Neuronal stem cell (in vitro differentiated cells): ENCODE measurements around the gene AIF1L.

Experiments
- DNase-seq: peaks from one replicate; pipeline ENCODE4 v3.0.0-alpha.2; 2013; ENCODE audit warnings: low spot score
- H2AFZ ChIP-seq: one replicate; pipeline ENCODE4 v1.6.1; 2013; ENCODE audit warnings: mild to moderate bottlenecking, low read length, inconsistent platforms
- H2AK5ac ChIP-seq: 2 replicates; pipeline ENCODE4 v1.6.1; 2013; ENCODE audit warnings: low read depth, mild to moderate bottlenecking, inconsistent platforms, low read length, moderate library complexity, mixed read lengths
- H2BK120ac ChIP-seq: 2 replicates; pipeline ENCODE4 v1.6.1; 2013; ENCODE audit warnings: low read depth, mild to moderate bottlenecking, inconsistent platforms, low read length, moderate library complexity, mixed read lengths
- H2BK12ac ChIP-seq: one replicate; pipeline ENCODE4 v1.6.1; 2013; ENCODE audit warnings: low read length, inconsistent platforms
- H2BK15ac ChIP-seq: 2 replicates; pipeline ENCODE4 v1.6.1; 2013; ENCODE audit warnings: mild to moderate bottlenecking, low read length, inconsistent platforms, mixed read lengths
- H2BK5ac ChIP-seq: one replicate; pipeline ENCODE4 v1.6.1; 2013; ENCODE audit warnings: inconsistent platforms, mild to moderate bottlenecking, low read length, moderate library complexity
- H3K14ac ChIP-seq: one replicate; pipeline ENCODE4 v1.6.1; 2013; ENCODE audit warnings: low read length, inconsistent platforms
- H3K18ac ChIP-seq: 2 replicates; pipeline ENCODE4 v1.6.1; 2013; ENCODE audit warnings: low read length, inconsistent platforms
- H3K23ac ChIP-seq: 2 replicates; pipeline ENCODE4 v1.6.1; 2013; ENCODE audit warnings: low read depth, mild to moderate bottlenecking, mixed read lengths, low read length, inconsistent platforms; ENCODE audit not compliant: poor library complexity
- H3K27ac ChIP-seq: replicated peaks from 3 replicates; pipeline ENCODE4 v1.5.1; 2013; ENCODE audit warnings: low read length, inconsistent platforms
- H3K27me3 ChIP-seq, 3 experiments: 2 replicates each; pipeline ENCODE4 v1.6.1; 2013; ENCODE audit warnings: low read length in 3 of 3, mild to moderate bottlenecking in 2 of 3, inconsistent platforms in 1 of 3, low read depth in 1 of 3, mixed read lengths in 1 of 3, moderate library complexity in 1 of 3; ENCODE audit not compliant: control insufficient read depth in 3 of 3, insufficient read depth in 3 of 3
- H3K36me3 ChIP-seq, 2 donors: replicated peaks in 1 of 2; 2 replicates each; pipeline ENCODE4 v1.6.1; 2013; ENCODE audit warnings: low read length in 2 of 2; ENCODE audit not compliant: control insufficient read depth in 2 of 2, insufficient read depth in 2 of 2
- H3K4ac ChIP-seq: 2 replicates; pipeline ENCODE4 v1.6.1; 2013; ENCODE audit warnings: inconsistent platforms, mild to moderate bottlenecking, low read length, moderate library complexity
- H3K4me1 ChIP-seq, 2 donors: 1 replicate in 1 of 2; 2 replicates in 1 of 2; pipeline ENCODE4 v1.6.1; 2013; ENCODE audit warnings: low read length in 2 of 2, low read depth in 1 of 2; ENCODE audit not compliant: control insufficient read depth in 2 of 2, insufficient read depth in 1 of 2
- H3K4me2 ChIP-seq: one replicate; pipeline ENCODE4 v1.6.1; 2013; ENCODE audit warnings: mild to moderate bottlenecking, low read length, inconsistent platforms; ENCODE audit not compliant: insufficient read depth, poor library complexity, severe bottlenecking
- H3K4me3 ChIP-seq, 2 donors: 2 replicates each; pipeline ENCODE4 v1.5.1; 2013; ENCODE audit warnings: low read length in 2 of 2, mild to moderate bottlenecking in 2 of 2, inconsistent platforms in 1 of 2, moderate library complexity in 1 of 2
- H3K79me1 ChIP-seq: one replicate; pipeline ENCODE4 v1.6.1; 2013; ENCODE audit warnings: low read depth, mild to moderate bottlenecking, inconsistent platforms, low read length, moderate library complexity
- H3K9ac ChIP-seq: one replicate; pipeline ENCODE4 v1.6.1; 2013; ENCODE audit warnings: mild to moderate bottlenecking, low read depth, low read length, inconsistent platforms; ENCODE audit not compliant: poor library complexity
- H3K9me3 ChIP-seq, 2 donors: replicated peaks in 1 of 2; 2 replicates each; pipeline versions ENCODE3 to v1.6.1; 2013; ENCODE audit warnings: low read length in 2 of 2, mild to moderate bottlenecking in 2 of 2, inconsistent platforms in 1 of 2, low read depth in 1 of 2, mixed read lengths in 1 of 2, moderate library complexity in 1 of 2; ENCODE audit not compliant: control insufficient read depth in 2 of 2, insufficient read depth in 1 of 2
- H4K8ac ChIP-seq: one replicate; pipeline ENCODE4 v1.6.1; 2013; ENCODE audit warnings: low read depth, mild to moderate bottlenecking, inconsistent platforms, low read length, moderate library complexity
- H4K91ac ChIP-seq: one replicate; pipeline ENCODE4 v1.6.1; 2013; ENCODE audit warnings: low read length, low read depth, mild to moderate bottlenecking, inconsistent platforms; ENCODE audit not compliant: poor library complexity
- WGBS, 2 donors: extraction: QIAGEN DNeasy Blood & Tissue Kit; methylation state at CpG; one replicate each; pipeline ENCODE4 v1.1.7; 2013; ENCODE audit warnings: missing lambda C conversion rate in 2 of 2, mixed read lengths in 1 of 2; ENCODE audit not compliant: insufficient read length in 2 of 2, insufficient replicate concordance in 1 of 2; ENCODE audit errors: extremely low coverage in 2 of 2; 5-methylcytosine and 5-hydroxymethylcytosine counted together

Gene AIF1L

DNA sequence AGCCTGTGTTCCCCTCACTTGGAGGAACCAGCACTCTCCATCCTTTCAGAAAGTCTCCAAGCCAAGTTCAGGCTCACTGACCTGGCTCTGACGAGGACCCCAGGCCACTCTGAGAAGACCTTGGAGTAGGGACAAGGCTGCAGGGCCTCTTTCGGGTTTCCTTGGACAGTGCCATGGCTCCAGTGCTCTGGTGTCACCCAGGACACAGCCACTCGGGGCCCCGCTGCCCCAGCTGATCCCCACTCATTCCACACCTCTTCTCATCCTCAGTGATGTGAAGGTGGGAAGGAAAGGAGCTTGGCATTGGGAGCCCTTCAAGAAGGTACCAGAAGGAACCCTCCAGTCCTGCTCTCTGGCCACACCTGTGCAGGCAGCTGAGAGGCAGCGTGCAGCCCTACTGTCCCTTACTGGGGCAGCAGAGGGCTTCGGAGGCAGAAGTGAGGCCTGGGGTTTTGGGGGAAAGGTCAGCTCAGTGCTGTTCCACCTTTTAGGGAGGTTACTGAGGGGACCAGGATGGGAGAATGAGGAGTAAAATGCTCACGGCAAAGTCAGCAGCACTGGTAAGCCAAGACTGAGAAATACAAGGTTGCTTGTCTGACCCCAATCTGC is 24.4 kb downstream of the AIF1L start:
- H2AFZ ChIP-seq = no peak overlapping the region
- H3K23ac ChIP-seq = peak overlapping the region; percentile 68
- H2BK12ac ChIP-seq = no peak overlapping the region
- WGBS, 2 donors = no CpG with 5 or more reads among the region's 7 CpGs
- H2BK5ac ChIP-seq = peak overlapping the region; percentile 58
- H3K14ac ChIP-seq = no peak overlapping the region
- H3K4me3 ChIP-seq = no peak overlapping the region
- no peak overlapping the region for H3K4me2 ChIP-seq
- no peak overlapping the region for H4K8ac ChIP-seq
- H2BK120ac ChIP-seq = no peak overlapping the region
- H3K4me1 ChIP-seq = peaks cover 0 to 2% of the 10 kb centered on the region in 2 donors
- H2BK15ac ChIP-seq = no peak overlapping the region
- H4K91ac ChIP-seq = no peak overlapping the region
- H3K18ac ChIP-seq = no peak overlapping the region
- H3K4ac ChIP-seq = no peak overlapping the region
- peaks cover 40 to 61% of the 10 kb centered on the region in 2 donors for H3K36me3 ChIP-seq
- no peaks in the 10 kb centered on the region for H3K27me3 ChIP-seq
- no peak overlapping the region for H3K27ac ChIP-seq
- DNase-seq = no peak
- H3K9me3 ChIP-seq = no peaks in the 10 kb centered on the region
- no peak overlapping the region for H2AK5ac ChIP-seq
- peaks cover 1% of the 10 kb centered on the region for H3K79me1 ChIP-seq
- H3K9ac ChIP-seq = no peak overlapping the region

DNA sequence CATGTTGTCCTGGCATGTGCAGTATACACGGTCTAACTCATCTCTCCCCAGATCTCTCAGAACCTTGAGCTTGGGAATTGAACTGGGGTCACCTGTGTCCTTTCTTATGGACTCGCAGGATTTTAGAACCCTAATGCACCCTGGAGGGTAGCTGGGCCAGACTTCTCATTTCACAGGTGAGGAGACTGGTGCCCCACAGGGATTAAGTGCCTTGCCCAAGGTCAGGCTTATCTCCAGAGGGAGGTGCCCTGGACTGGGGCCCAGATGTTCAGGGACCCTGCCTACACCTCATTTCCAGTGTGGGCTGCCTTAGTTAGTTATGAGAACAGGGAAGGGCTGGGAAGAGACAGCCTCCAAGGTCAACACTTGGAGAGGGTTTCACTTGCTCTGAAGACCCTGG is 25.0 kb downstream of the AIF1L start:
- no peak overlapping the region for H3K4me3 ChIP-seq
- H3K36me3 ChIP-seq = peaks cover 40 to 55% of the 10 kb centered on the region in 2 donors
- no peak overlapping the region for H2BK5ac ChIP-seq
- no peak overlapping the region for H2AFZ ChIP-seq
- no peak for DNase-seq
- H2BK12ac ChIP-seq = no peak overlapping the region
- peak overlapping the region; percentile 20 for H3K23ac ChIP-seq
- H3K18ac ChIP-seq = no peak overlapping the region
- no peak overlapping the region for H3K9ac ChIP-seq
- H2BK120ac ChIP-seq = no peak overlapping the region
- H3K79me1 ChIP-seq = peaks cover 6% of the 10 kb centered on the region
- no peaks in the 10 kb centered on the region for H3K27me3 ChIP-seq
- no peak overlapping the region for H3K4ac ChIP-seq
- H3K9me3 ChIP-seq = no peaks in the 10 kb centered on the region
- no peak overlapping the region for H2AK5ac ChIP-seq
- peaks cover 2% of the 10 kb centered on the region in 2 donors for H3K4me1 ChIP-seq
- no peak overlapping the region for H3K27ac ChIP-seq
- no peak overlapping the region for H2BK15ac ChIP-seq
- H3K4me2 ChIP-seq = no peak overlapping the region
- H4K91ac ChIP-seq = no peak overlapping the region
- WGBS, 2 donors = no CpG with 5 or more reads among the region's 2 CpGs
- H3K14ac ChIP-seq = no peak overlapping the region
- no peak overlapping the region for H4K8ac ChIP-seq

DNA sequence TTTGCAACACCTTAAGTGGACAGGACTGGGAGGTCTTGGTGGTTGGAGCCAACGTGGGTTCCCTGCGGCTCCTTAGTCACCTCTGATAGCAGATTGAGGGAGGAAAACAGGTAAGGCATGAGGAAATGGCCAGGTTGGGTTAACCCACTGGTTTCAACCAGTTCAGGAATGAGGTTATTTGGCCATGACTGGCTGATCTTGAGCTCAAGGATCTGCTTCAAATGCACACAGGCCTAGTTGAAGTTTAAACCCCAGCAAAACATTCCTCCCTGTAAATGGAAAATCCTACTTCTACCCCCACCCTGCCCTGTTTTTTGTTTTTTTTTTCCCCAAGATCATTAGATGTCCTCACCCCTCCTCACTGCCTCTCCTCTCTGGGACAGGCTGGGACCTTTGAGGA is 25.8 kb downstream of the AIF1L start:
- Histone ChIP-seq H3K4me1 (peaks cover 2 to 7% of the 10 kb centered on the region in 2 donors), H3K27ac (no peak overlapping the region), H3K14ac (no peak overlapping the region), H2BK5ac (no peak overlapping the region), H4K91ac (no peak overlapping the region), H3K9ac (no peak overlapping the region), H2AK5ac (no peak overlapping the region), H3K4me2 (no peak overlapping the region), H3K4me3 (no peak overlapping the region), H3K18ac (no peak overlapping the region), H3K27me3 (no peaks in the 10 kb centered on the region), H2BK120ac (no peak overlapping the region), H3K4ac (no peak overlapping the region), H3K23ac (no peak overlapping the region), H3K79me1 (peaks cover 6% of the 10 kb centered on the region), H4K8ac (no peak overlapping the region), H2BK12ac (no peak overlapping the region), H2AFZ (no peak overlapping the region), H3K36me3 (peaks cover 33 to 52% of the 10 kb centered on the region in 2 donors), H2BK15ac (no peak overlapping the region), H3K9me3 (no peaks in the 10 kb centered on the region)
- DNase-seq = no peak
- no CpG with 5 or more reads among the region's 2 CpGs for WGBS, 2 donors

DNA sequence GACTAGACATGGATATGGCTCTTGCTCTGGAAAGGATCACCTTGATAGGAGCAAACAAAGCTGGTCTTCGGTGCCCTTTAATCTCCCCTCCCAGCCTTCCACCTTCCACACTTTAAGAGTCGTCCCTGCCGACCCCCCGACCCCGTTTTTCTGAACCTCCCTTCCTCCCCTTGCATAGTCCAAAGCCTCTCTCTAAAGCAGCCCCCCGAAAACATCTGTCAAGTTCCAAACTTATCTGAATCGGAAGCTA is 28.6 kb downstream of the AIF1L start:
- peaks cover 6% of the 10 kb centered on the region for H3K79me1 ChIP-seq
- no peak for DNase-seq

More for the DNA sequence above, 28.6 kb downstream of the AIF1L start:
- peaks cover 2 to 7% of the 10 kb centered on the region in 2 donors for H3K4me1 ChIP-seq
- H2BK120ac ChIP-seq = no peak overlapping the region
- peaks cover 34 to 54% of the 10 kb centered on the region in 2 donors for H3K36me3 ChIP-seq
- no peak overlapping the region for H2BK5ac ChIP-seq
- no peak overlapping the region for H2BK12ac ChIP-seq
- no peak overlapping the region for H2BK15ac ChIP-seq
- no peaks in the 10 kb centered on the region for H3K9me3 ChIP-seq
- no peak overlapping the region for H3K14ac ChIP-seq
- no peak overlapping the region for H4K8ac ChIP-seq
- peak overlapping the region; percentile 83 for H2AFZ ChIP-seq
- peak overlapping the region; percentile 58 for H3K18ac ChIP-seq
- H3K4me2 ChIP-seq = peak overlapping the region; percentile 78
- H3K4me3 ChIP-seq = peak overlapping the region; percentile 74 to 85
- H3K23ac ChIP-seq = peak overlapping the region; percentile 100
- H3K27me3 ChIP-seq = no peaks in the 10 kb centered on the region
- no peak overlapping the region for H3K9ac ChIP-seq
- no peak overlapping the region for H2AK5ac ChIP-seq
- no peak overlapping the region for H4K91ac ChIP-seq
- H3K27ac ChIP-seq = no peak overlapping the region
- H3K4ac ChIP-seq = no peak overlapping the region
- no CpG with 5 or more reads among the region's 7 CpGs for WGBS, 2 donors
